OCI-LY7 (cell line): ENCODE data around the gene NUBP1. TPM values are rescaled to one million over a fixed set of nuclear protein-coding genes. Genes with fewer than 3 reads are reported as not detected.

ENCODE experiments used
- BruUV-seq: library from RNA; stranded (reverse); fragments of 400-500 nt; replicated peaks from 2 replicates; lab custom pipeline; 2021; lab: Mats Ljungman, UMichigan
- CTCF ChIA-PET: fragments of 300-600 bp; sonication (Branson Sonifier 250); formaldehyde crosslinking; loops from one replicate; lab custom pipeline; 2022; ENCODE audit warnings: antibody characterized with exemption; ENCODE audit not compliant: unreplicated experiment; lab: Charles Lee
- POLR2A ChIA-PET: fragments of 300-600 bp; sonication (Branson Sonifier 250); formaldehyde crosslinking; loops from one replicate; lab custom pipeline; 2022; ENCODE audit warnings: antibody characterized with exemption; lab: Charles Lee
- DNase-seq: peaks from one replicate; pipeline ENCODE4 v3.0.0-alpha.2; 2015; ENCODE audit warnings: low spot score
- H2AFZ ChIP-seq: fragments of 200-600 bp; sonication (generic), shearing (Covaris generic); 2 replicates; pipeline ENCODE4 v1.6.1; 2014; ENCODE audit warnings: mild to moderate bottlenecking, antibody characterized with exemption, low read length, moderate library complexity
- H3K27ac ChIP-seq: fragments of 200-600 bp; sonication (generic); 2 replicates; pipeline ENCODE4 v1.5.1; 2014; ENCODE audit warnings: mixed run types, low read depth, mild to moderate bottlenecking, moderate library complexity, low read length, inconsistent platforms; ENCODE audit not compliant: poor library complexity, severe bottlenecking
- H3K36me3 ChIP-seq: fragments of 200-600 bp; sonication (generic); 2 replicates; pipeline ENCODE4 v1.6.1; 2014; ENCODE audit warnings: mild to moderate bottlenecking, antibody characterized with exemption, low read length, moderate library complexity, mixed read lengths; ENCODE audit not compliant: insufficient read depth
- H3K4me1 ChIP-seq: fragments of 200-600 bp; sonication (generic); 2 replicates; pipeline ENCODE4 v1.5.1; 2014; ENCODE audit warnings: mild to moderate bottlenecking, low read length; ENCODE audit not compliant: insufficient read depth, poor library complexity, severe bottlenecking
- H3K4me2 ChIP-seq: fragments of 200-600 bp; sonication (generic); 2 replicates; pipeline ENCODE4 v1.6.1; 2014; ENCODE audit warnings: mild to moderate bottlenecking, low read length
- H3K4me3 ChIP-seq: fragments of 200-600 bp; sonication (generic); 2 replicates; pipeline ENCODE4 v1.5.1; 2014; ENCODE audit warnings: mild to moderate bottlenecking, low read depth, low read length; ENCODE audit not compliant: poor library complexity, severe bottlenecking
- H3K79me2 ChIP-seq: fragments of 200-600 bp; sonication (generic); 2 replicates; pipeline ENCODE4 v1.6.1; 2016; ENCODE audit warnings: low read depth, mild to moderate bottlenecking, low read length, moderate library complexity, mixed read lengths; ENCODE audit not compliant: insufficient read depth
- H3K9me2 ChIP-seq: fragments of 200-600 bp; sonication (generic); 2 replicates; pipeline ENCODE4 v1.6.1; 2016; ENCODE audit warnings: mild to moderate bottlenecking, low read length, mixed read lengths; ENCODE audit not compliant: insufficient read depth
- H3K9me3 ChIP-seq: fragments of 200-600 bp; sonication (generic); 2 replicates; pipeline ENCODE4 v1.6.1; 2014; ENCODE audit warnings: mild to moderate bottlenecking, mixed run types, low read length, mixed read lengths
- H4K20me1 ChIP-seq: fragments of 200-600 bp; sonication (generic); 2 replicates; pipeline ENCODE4 v1.6.1; 2014; ENCODE audit warnings: mild to moderate bottlenecking, antibody characterized with exemption, low read length, moderate library complexity, mixed read lengths; ENCODE audit not compliant: insufficient read depth
- EZH2phosphoT487 ChIP-seq: fragments of 200-600 bp; sonication (generic); IDR thresholded peaks from 2 replicates; pipeline ENCODE4 v1.6.1; 2018; ENCODE audit warnings: low read depth, borderline replicate concordance, mild to moderate bottlenecking, mixed run types, antibody characterized with exemption, low read length, moderate library complexity, mixed read lengths
- intact Hi-C: fragments of 100-400 bp; cut with micrococcal nuclease; formaldehyde crosslinking; loops from one replicate; pipeline ENCODE4 v1.10.0; 2022; ENCODE audit not compliant: unreplicated experiment
- total RNA-seq, 2 experiments: library from RNA; depleted of rRNA in 1 of 2; stranded (reverse); fragments of >200 nt in 1 of 2; shearing (Covaris generic) in 1 of 2; gene quantifications; 2 replicates each; pipeline ENCODE4 v1.2.3, GENCODE V29; 2014 to 2022
- TF ChIP-seq, protein P1 (sequence below): fragments of 200-600 bp; sonication (generic); conservative IDR thresholded peaks from 2 replicates; pipeline ENCODE4 v1.5.1; 2014; ENCODE audit warnings: mild to moderate bottlenecking, antibody characterized with exemption, low read length, moderate library complexity, mixed read lengths

NUBP1 gene
- total RNA-seq, 2 experiments from 2014 or later = 20.7 to 27.4 TPM

DNA sequence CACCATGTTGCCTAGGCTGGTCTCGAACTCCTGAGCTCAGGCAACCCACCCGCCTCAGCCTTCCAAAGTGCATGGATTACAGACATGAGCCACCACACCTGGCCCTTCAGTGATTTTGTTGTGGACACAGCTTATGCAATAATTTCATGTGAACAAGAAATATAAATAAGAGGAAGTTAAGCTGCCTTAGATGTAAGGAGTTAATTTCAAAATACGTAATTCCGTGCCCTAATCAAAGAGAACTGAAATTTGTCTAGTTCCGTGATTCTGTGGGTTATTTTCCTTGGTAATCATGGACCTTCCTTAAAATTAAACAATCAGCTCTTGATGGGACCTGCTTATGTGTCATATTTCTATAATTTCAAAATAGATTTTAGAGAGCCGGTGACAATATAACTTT is 63.1 kb downstream of the NUBP1 start:
- TF ChIP-seq EZH2phosphoT487 = no peak
- TF ChIP-seq, protein P1, sequence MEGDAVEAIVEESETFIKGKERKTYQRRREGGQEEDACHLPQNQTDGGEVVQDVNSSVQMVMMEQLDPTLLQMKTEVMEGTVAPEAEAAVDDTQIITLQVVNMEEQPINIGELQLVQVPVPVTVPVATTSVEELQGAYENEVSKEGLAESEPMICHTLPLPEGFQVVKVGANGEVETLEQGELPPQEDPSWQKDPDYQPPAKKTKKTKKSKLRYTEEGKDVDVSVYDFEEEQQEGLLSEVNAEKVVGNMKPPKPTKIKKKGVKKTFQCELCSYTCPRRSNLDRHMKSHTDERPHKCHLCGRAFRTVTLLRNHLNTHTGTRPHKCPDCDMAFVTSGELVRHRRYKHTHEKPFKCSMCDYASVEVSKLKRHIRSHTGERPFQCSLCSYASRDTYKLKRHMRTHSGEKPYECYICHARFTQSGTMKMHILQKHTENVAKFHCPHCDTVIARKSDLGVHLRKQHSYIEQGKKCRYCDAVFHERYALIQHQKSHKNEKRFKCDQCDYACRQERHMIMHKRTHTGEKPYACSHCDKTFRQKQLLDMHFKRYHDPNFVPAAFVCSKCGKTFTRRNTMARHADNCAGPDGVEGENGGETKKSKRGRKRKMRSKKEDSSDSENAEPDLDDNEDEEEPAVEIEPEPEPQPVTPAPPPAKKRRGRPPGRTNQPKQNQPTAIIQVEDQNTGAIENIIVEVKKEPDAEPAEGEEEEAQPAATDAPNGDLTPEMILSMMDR = no peak
- no TSS peak for BruUV-seq

DNA sequence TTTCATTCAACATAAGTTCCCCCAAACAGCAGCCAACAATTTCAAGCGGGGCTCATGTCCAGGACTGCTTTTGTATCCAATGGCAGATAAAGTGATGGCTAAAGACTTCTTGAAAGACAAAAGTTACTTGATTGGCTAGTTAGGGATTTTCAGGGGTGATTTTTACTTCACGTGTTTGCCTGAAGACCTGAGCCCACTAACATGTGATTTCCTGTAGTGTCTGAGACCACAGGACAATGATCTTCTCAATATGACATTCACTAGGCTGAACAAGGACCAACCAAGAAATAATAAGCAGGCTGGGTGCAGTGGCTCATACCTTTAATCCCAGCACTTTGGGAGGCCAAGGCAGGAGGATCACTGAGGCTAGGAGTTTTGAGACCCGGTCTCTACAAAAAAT is 64.6 kb downstream of the NUBP1 start:
- no peak for DNase-seq
- Histone ChIP-seq H3K79me2 (no peaks in the 10 kb centered on the region), H3K9me2 (no peaks in the 10 kb centered on the region), H3K36me3 (no peaks in the 10 kb centered on the region), H4K20me1 (no peaks in the 10 kb centered on the region), H3K4me3 (no peak overlapping the region), H2AFZ (peak overlapping the region; percentile 34; the same call in 1 of the 2 replicates), H3K27ac (no peak overlapping the region), H3K4me2 (no peak overlapping the region), H3K9me3 (no peaks in the 10 kb centered on the region), H3K4me1 (peaks cover 46% of the 10 kb centered on the region)
- TF ChIP-seq EZH2phosphoT487 = no peak
- TF ChIP-seq, protein P1 = no peak
- BruUV-seq = no TSS peak
- CTCF ChIA-PET = no interaction called here
- intact Hi-C loops = no loop called here
- POLR2A ChIA-PET = no interaction called here

More for the DNA sequence above, 63.1 kb downstream of the NUBP1 start:
- H3K79me2 ChIP-seq = no peaks in the 10 kb centered on the region
- H3K36me3 ChIP-seq = no peaks in the 10 kb centered on the region
- no peak overlapping the region for H3K27ac ChIP-seq
- DNase-seq = peak; percentile 33
- H4K20me1 ChIP-seq = no peaks in the 10 kb centered on the region
- intact Hi-C loops = no loop called here
- no peak overlapping the region for H3K4me3 ChIP-seq
- 0 out of 2 replicates have a peak overlapping the region, but pooled peaks have one; percentile 28 for H3K4me2 ChIP-seq
- peaks cover 32% of the 10 kb centered on the region for H3K4me1 ChIP-seq
- ChIA-PET POLR2A (interaction anchor here (1.0 to 1.3 kb wide), 3 partner anchors 13 to 70 kb away, joined by 3 read pairs; partner anchors contain the start of gene CIITA), CTCF (no interaction called here)
- peak overlapping the region; percentile 20; the same call in 1 of the 2 replicates for H2AFZ ChIP-seq
- H3K9me2 ChIP-seq = no peaks in the 10 kb centered on the region
- H3K9me3 ChIP-seq = no peaks in the 10 kb centered on the region

DNA sequence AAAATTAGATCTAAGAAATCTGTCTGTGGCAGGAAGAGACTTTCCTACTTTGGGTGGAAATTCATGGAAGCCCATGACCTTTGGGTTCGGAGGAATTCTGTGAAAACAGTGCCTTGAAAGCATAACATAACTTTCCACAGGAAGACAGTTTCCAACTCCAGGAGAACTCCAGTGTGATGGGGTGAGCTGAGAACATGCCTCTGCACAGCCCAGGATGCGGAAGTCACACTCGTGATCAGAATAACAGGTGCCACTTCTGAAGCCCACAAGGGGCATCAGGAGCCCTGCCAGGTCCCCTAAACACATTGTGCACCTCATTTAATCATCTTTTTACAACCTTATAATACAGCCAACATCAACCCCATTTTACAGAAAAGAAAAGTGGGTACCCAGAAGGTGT is 65.2 kb downstream of the NUBP1 start:
- H4K20me1 ChIP-seq = no peaks in the 10 kb centered on the region
- ChIA-PET CTCF (no interaction called here), POLR2A (interaction anchor here (0.6 kb wide), 1 partner anchor 12 kb away, joined by 7 read pairs; no protein-coding TSS in a partner anchor)
- peak overlapping the region; percentile 8; the same call in 1 of the 2 replicates for H3K4me2 ChIP-seq
- BruUV-seq = no TSS peak
- H3K27ac ChIP-seq = no peak overlapping the region
- DNase-seq = peak; percentile 59
- no peak overlapping the region for H3K4me3 ChIP-seq
- no peaks in the 10 kb centered on the region for H3K79me2 ChIP-seq
- H3K4me1 ChIP-seq = peaks cover 49% of the 10 kb centered on the region
- intact Hi-C loops = no loop called here
- no peaks in the 10 kb centered on the region for H3K9me2 ChIP-seq
- H3K9me3 ChIP-seq = no peaks in the 10 kb centered on the region
- H3K36me3 ChIP-seq = no peaks in the 10 kb centered on the region
- TF ChIP-seq, protein P1 = peak; percentile 24; the same call in 1 of the 2 replicates
- no peak for TF ChIP-seq EZH2phosphoT487
- H2AFZ ChIP-seq = peak overlapping the region; percentile 34; the same call in 1 of the 2 replicates
